HepG2 (cell line): ENCODE measurements around the gene ATP1B2. TPM values are rescaled to one million over a fixed set of nuclear protein-coding genes. Genes with fewer than 3 reads are reported as not detected.

Experiments
- polyA plus RNA-seq, 8 experiments: library from polyadenylated mRNA; depleted of rRNA in 3 of 8; stranded (reverse) in 7 of 8; unstranded in 1 of 8; fragments of >200 nt; fragmentation: Illumina TruSeq in 4 of 8; extraction: Trizol in 4 of 8; gene quantifications; 2 replicates each; pipeline versions ENCODE4 v1.2.1 to v1.2.3, GENCODE V29; 2011 to 2016; ENCODE audit warnings: low read depth in 4 of 8, missing spikeins in 1 of 8, mixed read lengths in 1 of 8; ENCODE audit not compliant: insufficient read depth in 1 of 8
- total RNA-seq, 5 experiments: library from RNA; depleted of rRNA; stranded (reverse); fragments of >200 nt; fragmentation: Illumina TruSeq; extraction: Trizol; gene quantifications; 2 replicates each; pipeline ENCODE4 v1.2.3, GENCODE V29; 2016; ENCODE audit warnings: low read depth in 1 of 5

The ATP1B2 gene
- total and polyA plus RNA-seq, 2 of the 13 experiments (the other 11 are each of a cell fraction or from before 2014, with no cell fraction given): not detected

Other genes starting within 250 kb of the ATP1B2 start
- 231 and 246 TPM in 2 replicates for gene TMEM256, start 246.8 kb upstream of the ATP1B2 start, total RNA-seq (2016; rRNA removed; fragmentation: Illumina TruSeq; extraction: Trizol)
- gene TMEM256, start 246.8 kb upstream of the ATP1B2 start, polyA plus RNA-seq (2011; rRNA removed): 240 and 252 TPM in 2 replicates
- gene NLGN2, start 243.1 kb upstream of the ATP1B2 start, total RNA-seq (2016; rRNA removed; fragmentation: Illumina TruSeq; extraction: Trizol): 1.4 and 1.9 TPM in 2 replicates
- gene NLGN2, start 243.1 kb upstream of the ATP1B2 start, polyA plus RNA-seq (2011; rRNA removed): 11.0 and 15.1 TPM in 2 replicates
- gene SPEM1, start 230.6 kb upstream of the ATP1B2 start, total RNA-seq (2016; rRNA removed; fragmentation: Illumina TruSeq; extraction: Trizol): not detected in 2 replicates
- gene SPEM1, start 230.6 kb upstream of the ATP1B2 start, polyA plus RNA-seq (2011; rRNA removed): not detected in 2 replicates
- gene SPEM2, start 225.3 kb upstream of the ATP1B2 start, total RNA-seq (2016; rRNA removed; fragmentation: Illumina TruSeq; extraction: Trizol): not detected in 2 replicates
- gene SPEM2, start 225.3 kb upstream of the ATP1B2 start, polyA plus RNA-seq (2011; rRNA removed): not detected in 2 replicates
- gene SPEM3, start 222.1 kb upstream of the ATP1B2 start, total RNA-seq (2016; rRNA removed; fragmentation: Illumina TruSeq; extraction: Trizol): not detected in 2 replicates
- gene SPEM3, start 222.1 kb upstream of the ATP1B2 start, polyA plus RNA-seq (2011; rRNA removed): not detected in 2 replicates
- gene TMEM102, start 215.5 kb upstream of the ATP1B2 start, total RNA-seq (2016; rRNA removed; fragmentation: Illumina TruSeq; extraction: Trizol): 2.0 and 3.1 TPM in 2 replicates
- 1.6 and 2.8 TPM in 2 replicates for gene TMEM102, start 215.5 kb upstream of the ATP1B2 start, polyA plus RNA-seq (2011; rRNA removed)
- gene FGF11, start 211.4 kb upstream of the ATP1B2 start, total RNA-seq (2016; rRNA removed; fragmentation: Illumina TruSeq; extraction: Trizol): 0.20 and 0.55 TPM in 2 replicates
- 7.0 and 7.6 TPM in 2 replicates for gene FGF11, start 211.4 kb upstream of the ATP1B2 start, polyA plus RNA-seq (2011; rRNA removed)
- gene CHRNB1, start 205.9 kb upstream of the ATP1B2 start, total RNA-seq (2016; rRNA removed; fragmentation: Illumina TruSeq; extraction: Trizol): 3.6 and 5.4 TPM in 2 replicates
- gene CHRNB1, start 205.9 kb upstream of the ATP1B2 start, polyA plus RNA-seq (2011; rRNA removed): 33.7 and 39.6 TPM in 2 replicates
- 3.3 and 4.3 TPM in 2 replicates for gene ZBTB4, start 171.3 kb upstream of the ATP1B2 start, total RNA-seq (2016; rRNA removed; fragmentation: Illumina TruSeq; extraction: Trizol)
- gene ZBTB4, start 171.3 kb upstream of the ATP1B2 start, polyA plus RNA-seq (2011; rRNA removed): 7.4 and 7.9 TPM in 2 replicates
- gene SLC35G6, start 169.5 kb upstream of the ATP1B2 start, total RNA-seq (2016; rRNA removed; fragmentation: Illumina TruSeq; extraction: Trizol): 0.07 TPM in 1 of 2 replicates, not detected in the other
- 0.04 TPM in 1 of 2 replicates, not detected in the other for gene SLC35G6, start 169.5 kb upstream of the ATP1B2 start, polyA plus RNA-seq (2011; rRNA removed)
- 17.8 and 63.2 TPM in 2 replicates for gene POLR2A, start 166.6 kb upstream of the ATP1B2 start, total RNA-seq (2016; rRNA removed; fragmentation: Illumina TruSeq; extraction: Trizol)
- 17.2 and 18.3 TPM in 2 replicates for gene POLR2A, start 166.6 kb upstream of the ATP1B2 start, polyA plus RNA-seq (2011; rRNA removed)
- 0.73 and 0.93 TPM in 2 replicates for gene TNFSF12, start 101.9 kb upstream of the ATP1B2 start, total RNA-seq (2016; rRNA removed; fragmentation: Illumina TruSeq; extraction: Trizol)
- gene TNFSF12, start 101.9 kb upstream of the ATP1B2 start, polyA plus RNA-seq (2011; rRNA removed): 6.3 and 7.2 TPM in 2 replicates
- 1.7 and 2.5 TPM in 2 replicates for gene TNFSF13, start 92.2 kb upstream of the ATP1B2 start, total RNA-seq (2016; rRNA removed; fragmentation: Illumina TruSeq; extraction: Trizol)
- 3.3 TPM in 2 replicates for gene TNFSF13, start 92.2 kb upstream of the ATP1B2 start, polyA plus RNA-seq (2011; rRNA removed)
- 64.5 and 75.4 TPM in 2 replicates for gene SENP3, start 89.0 kb upstream of the ATP1B2 start, total RNA-seq (2016; rRNA removed; fragmentation: Illumina TruSeq; extraction: Trizol)
- gene SENP3, start 89.0 kb upstream of the ATP1B2 start, polyA plus RNA-seq (2011; rRNA removed): 55.8 and 57.3 TPM in 2 replicates
- 4.1 and 10.3 TPM in 2 replicates for gene CD68, start 71.3 kb upstream of the ATP1B2 start, total RNA-seq (2016; rRNA removed; fragmentation: Illumina TruSeq; extraction: Trizol)
- 104 and 124 TPM in 2 replicates for gene CD68, start 71.3 kb upstream of the ATP1B2 start, polyA plus RNA-seq (2011; rRNA removed)
- gene MPDU1, start 67.1 kb upstream of the ATP1B2 start, total RNA-seq (2016; rRNA removed; fragmentation: Illumina TruSeq; extraction: Trizol): 59.5 and 112 TPM in 2 replicates
- gene MPDU1, start 67.1 kb upstream of the ATP1B2 start, polyA plus RNA-seq (2011; rRNA removed): 127 and 167 TPM in 2 replicates
- 0.18 TPM in 1 of 2 replicates, not detected in the other for gene SOX15, start 60.8 kb upstream of the ATP1B2 start, total RNA-seq (2016; rRNA removed; fragmentation: Illumina TruSeq; extraction: Trizol)
- gene SOX15, start 60.8 kb upstream of the ATP1B2 start, polyA plus RNA-seq (2011; rRNA removed): 0.07 and 0.17 TPM in 2 replicates
- gene FXR2, start 36.0 kb upstream of the ATP1B2 start, total RNA-seq (2016; rRNA removed; fragmentation: Illumina TruSeq; extraction: Trizol): 13.4 and 24.4 TPM in 2 replicates
- 20.9 and 26.8 TPM in 2 replicates for gene FXR2, start 36.0 kb upstream of the ATP1B2 start, polyA plus RNA-seq (2011; rRNA removed)
- gene SAT2, start 23.1 kb upstream of the ATP1B2 start, total RNA-seq (2016; rRNA removed; fragmentation: Illumina TruSeq; extraction: Trizol): 83.1 and 93.7 TPM in 2 replicates
- gene SAT2, start 23.1 kb upstream of the ATP1B2 start, polyA plus RNA-seq (2011; rRNA removed): 35.7 and 37.6 TPM in 2 replicates
- gene SHBG, start 20.8 kb upstream of the ATP1B2 start, total RNA-seq (2016; rRNA removed; fragmentation: Illumina TruSeq; extraction: Trizol): 1.6 and 4.0 TPM in 2 replicates
- gene SHBG, start 20.8 kb upstream of the ATP1B2 start, polyA plus RNA-seq (2011; rRNA removed): 6.1 and 10.2 TPM in 2 replicates
- 29.9 and 35.0 TPM in 2 replicates for gene TP53, start 36.6 kb downstream of the ATP1B2 start, total RNA-seq (2016; rRNA removed; fragmentation: Illumina TruSeq; extraction: Trizol)
- 17.1 and 19.8 TPM in 2 replicates for gene TP53, start 36.6 kb downstream of the ATP1B2 start, polyA plus RNA-seq (2011; rRNA removed)
- 18.1 and 19.5 TPM in 2 replicates for gene WRAP53, start 37.6 kb downstream of the ATP1B2 start, total RNA-seq (2016; rRNA removed; fragmentation: Illumina TruSeq; extraction: Trizol)
- gene WRAP53, start 37.6 kb downstream of the ATP1B2 start, polyA plus RNA-seq (2011; rRNA removed): 7.0 and 7.2 TPM in 2 replicates
- gene EFNB3, start 54.3 kb downstream of the ATP1B2 start, total RNA-seq (2016; rRNA removed; fragmentation: Illumina TruSeq; extraction: Trizol): 0.07 TPM in 1 of 2 replicates, not detected in the other
- 0.18 and 0.25 TPM in 2 replicates for gene EFNB3, start 54.3 kb downstream of the ATP1B2 start, polyA plus RNA-seq (2011; rRNA removed)
- not detected in 2 replicates for gene DNAH2, start 66.8 kb downstream of the ATP1B2 start, total RNA-seq (2016; rRNA removed; fragmentation: Illumina TruSeq; extraction: Trizol)
- gene DNAH2, start 66.8 kb downstream of the ATP1B2 start, polyA plus RNA-seq (2011; rRNA removed): not detected in 2 replicates
- gene KDM6B, start 183.3 kb downstream of the ATP1B2 start, total RNA-seq (2016; rRNA removed; fragmentation: Illumina TruSeq; extraction: Trizol): 2.1 and 2.2 TPM in 2 replicates
- 1.3 and 1.9 TPM in 2 replicates for gene KDM6B, start 183.3 kb downstream of the ATP1B2 start, polyA plus RNA-seq (2011; rRNA removed)
- gene TMEM88, start 204.1 kb downstream of the ATP1B2 start, total RNA-seq (2016; rRNA removed; fragmentation: Illumina TruSeq; extraction: Trizol): 0.31 TPM in 1 of 2 replicates, not detected in the other
- 0.66 and 0.84 TPM in 2 replicates for gene TMEM88, start 204.1 kb downstream of the ATP1B2 start, polyA plus RNA-seq (2011; rRNA removed)
- 91.6 and 105 TPM in 2 replicates for gene NAA38, start 206.6 kb downstream of the ATP1B2 start, total RNA-seq (2016; rRNA removed; fragmentation: Illumina TruSeq; extraction: Trizol)
- gene NAA38, start 206.6 kb downstream of the ATP1B2 start, polyA plus RNA-seq (2011; rRNA removed): 43.9 and 46.9 TPM in 2 replicates
- 17.0 and 21.4 TPM in 2 replicates for gene CYB5D1, start 207.1 kb downstream of the ATP1B2 start, total RNA-seq (2016; rRNA removed; fragmentation: Illumina TruSeq; extraction: Trizol)
- gene CYB5D1, start 207.1 kb downstream of the ATP1B2 start, polyA plus RNA-seq (2011; rRNA removed): 7.9 and 8.9 TPM in 2 replicates
- gene CHD3, start 237.9 kb downstream of the ATP1B2 start, total RNA-seq (2016; rRNA removed; fragmentation: Illumina TruSeq; extraction: Trizol): 3.3 and 3.7 TPM in 2 replicates
- gene CHD3, start 237.9 kb downstream of the ATP1B2 start, polyA plus RNA-seq (2011; rRNA removed): 2.7 and 3.3 TPM in 2 replicates